H1 (cell line): Measurements from ENCODE around the gene GTF2H3. TPM values are rescaled to one million over a fixed set of nuclear protein-coding genes. Genes with fewer than 3 reads are reported as not detected.

ENCODE experiments used
- BCL11A ChIP-seq, 2 experiments: IDR thresholded peaks; one replicate each; pipeline ENCODE4 v1.6.1; 2011; ENCODE audit warnings: low read depth in 2 of 2, low read length in 2 of 2, mild to moderate bottlenecking in 2 of 2
- EGR1 ChIP-seq: IDR thresholded peaks from 2 replicates; pipeline ENCODE4 v1.6.1; 2011; ENCODE audit warnings: low read depth, low read length, borderline replicate concordance
- KDM5A ChIP-seq: fragments of 200-600 bp; IDR thresholded peaks from 2 replicates; pipeline ENCODE4 v1.7.1; 2012; ENCODE audit warnings: mild to moderate bottlenecking, low read length, inconsistent platforms, mixed read lengths
- RNF2 ChIP-seq: fragments of 200-900, 300-1000 bp; sonication (generic); IDR thresholded peaks from 2 replicates; pipeline ENCODE4 v1.7.1; 2016; ENCODE audit warnings: borderline replicate concordance, low read depth, mild to moderate bottlenecking, antibody characterized with exemption, low read length; ENCODE audit not compliant: poor library complexity, severe bottlenecking; ENCODE audit errors: missing control alignments
- polyA plus RNA-seq, 7 experiments: library from polyadenylated mRNA; depleted of rRNA in 3 of 7; stranded (reverse) in 5 of 7; unstranded in 2 of 7; fragments of >200 nt in 5 of 7; fragments of 200-250 nt in 2 of 7; gene quantifications; 1 replicate in 5 of 7; 2 replicates in 1 of 7; 4 replicates in 1 of 7; pipeline versions ENCODE4 v1.2.1 to v1.2.3, GENCODE V29; 2011 to 2013; ENCODE audit warnings: missing spikeins in 2 of 7, mixed read lengths in 2 of 7
- total RNA-seq: library from RNA; stranded (reverse); fragmentation: NEBNext Ultra II Directional; extraction: Animal tissue kit (Norgen Biotek cat#: 25700); gene quantifications from 2 replicates; pipeline ENCODE4 v1.2.1, GENCODE V29; 2021
- TF ChIP-seq, protein P1 (sequence below): fragments of 300-600 bp; sonication (generic); IDR thresholded peaks from 2 replicates; pipeline ENCODE4 v1.7.1; 2012; ENCODE audit warnings: low read length, moderate library complexity, mild to moderate bottlenecking, inconsistent platforms; ENCODE audit not compliant: insufficient replicate concordance
- TF ChIP-seq, protein P2 (sequence below), 3 experiments: IDR thresholded peaks; 1 replicate in 2 of 3; 2 replicates in 1 of 3; pipeline versions ENCODE4 v1.5.1 to v1.6.1; 2011; ENCODE audit warnings: low read length in 3 of 3, mild to moderate bottlenecking in 3 of 3, inconsistent platforms in 2 of 3, low read depth in 1 of 3, moderate library complexity in 1 of 3; ENCODE audit not compliant: insufficient read depth in 1 of 3; ENCODE audit errors: control extremely low read depth in 1 of 3

The GTF2H3 gene
- total and polyA plus RNA-seq, 2 of the 8 experiments (the other 6 are each of a cell fraction or from before 2014, with no cell fraction given): 21.0 to 32.1 TPM

GRCh38 chr12:123675436-123675835 lies 41.8 kb downstream of the GTF2H3 start (continued):
- TF ChIP-seq, protein P1, sequence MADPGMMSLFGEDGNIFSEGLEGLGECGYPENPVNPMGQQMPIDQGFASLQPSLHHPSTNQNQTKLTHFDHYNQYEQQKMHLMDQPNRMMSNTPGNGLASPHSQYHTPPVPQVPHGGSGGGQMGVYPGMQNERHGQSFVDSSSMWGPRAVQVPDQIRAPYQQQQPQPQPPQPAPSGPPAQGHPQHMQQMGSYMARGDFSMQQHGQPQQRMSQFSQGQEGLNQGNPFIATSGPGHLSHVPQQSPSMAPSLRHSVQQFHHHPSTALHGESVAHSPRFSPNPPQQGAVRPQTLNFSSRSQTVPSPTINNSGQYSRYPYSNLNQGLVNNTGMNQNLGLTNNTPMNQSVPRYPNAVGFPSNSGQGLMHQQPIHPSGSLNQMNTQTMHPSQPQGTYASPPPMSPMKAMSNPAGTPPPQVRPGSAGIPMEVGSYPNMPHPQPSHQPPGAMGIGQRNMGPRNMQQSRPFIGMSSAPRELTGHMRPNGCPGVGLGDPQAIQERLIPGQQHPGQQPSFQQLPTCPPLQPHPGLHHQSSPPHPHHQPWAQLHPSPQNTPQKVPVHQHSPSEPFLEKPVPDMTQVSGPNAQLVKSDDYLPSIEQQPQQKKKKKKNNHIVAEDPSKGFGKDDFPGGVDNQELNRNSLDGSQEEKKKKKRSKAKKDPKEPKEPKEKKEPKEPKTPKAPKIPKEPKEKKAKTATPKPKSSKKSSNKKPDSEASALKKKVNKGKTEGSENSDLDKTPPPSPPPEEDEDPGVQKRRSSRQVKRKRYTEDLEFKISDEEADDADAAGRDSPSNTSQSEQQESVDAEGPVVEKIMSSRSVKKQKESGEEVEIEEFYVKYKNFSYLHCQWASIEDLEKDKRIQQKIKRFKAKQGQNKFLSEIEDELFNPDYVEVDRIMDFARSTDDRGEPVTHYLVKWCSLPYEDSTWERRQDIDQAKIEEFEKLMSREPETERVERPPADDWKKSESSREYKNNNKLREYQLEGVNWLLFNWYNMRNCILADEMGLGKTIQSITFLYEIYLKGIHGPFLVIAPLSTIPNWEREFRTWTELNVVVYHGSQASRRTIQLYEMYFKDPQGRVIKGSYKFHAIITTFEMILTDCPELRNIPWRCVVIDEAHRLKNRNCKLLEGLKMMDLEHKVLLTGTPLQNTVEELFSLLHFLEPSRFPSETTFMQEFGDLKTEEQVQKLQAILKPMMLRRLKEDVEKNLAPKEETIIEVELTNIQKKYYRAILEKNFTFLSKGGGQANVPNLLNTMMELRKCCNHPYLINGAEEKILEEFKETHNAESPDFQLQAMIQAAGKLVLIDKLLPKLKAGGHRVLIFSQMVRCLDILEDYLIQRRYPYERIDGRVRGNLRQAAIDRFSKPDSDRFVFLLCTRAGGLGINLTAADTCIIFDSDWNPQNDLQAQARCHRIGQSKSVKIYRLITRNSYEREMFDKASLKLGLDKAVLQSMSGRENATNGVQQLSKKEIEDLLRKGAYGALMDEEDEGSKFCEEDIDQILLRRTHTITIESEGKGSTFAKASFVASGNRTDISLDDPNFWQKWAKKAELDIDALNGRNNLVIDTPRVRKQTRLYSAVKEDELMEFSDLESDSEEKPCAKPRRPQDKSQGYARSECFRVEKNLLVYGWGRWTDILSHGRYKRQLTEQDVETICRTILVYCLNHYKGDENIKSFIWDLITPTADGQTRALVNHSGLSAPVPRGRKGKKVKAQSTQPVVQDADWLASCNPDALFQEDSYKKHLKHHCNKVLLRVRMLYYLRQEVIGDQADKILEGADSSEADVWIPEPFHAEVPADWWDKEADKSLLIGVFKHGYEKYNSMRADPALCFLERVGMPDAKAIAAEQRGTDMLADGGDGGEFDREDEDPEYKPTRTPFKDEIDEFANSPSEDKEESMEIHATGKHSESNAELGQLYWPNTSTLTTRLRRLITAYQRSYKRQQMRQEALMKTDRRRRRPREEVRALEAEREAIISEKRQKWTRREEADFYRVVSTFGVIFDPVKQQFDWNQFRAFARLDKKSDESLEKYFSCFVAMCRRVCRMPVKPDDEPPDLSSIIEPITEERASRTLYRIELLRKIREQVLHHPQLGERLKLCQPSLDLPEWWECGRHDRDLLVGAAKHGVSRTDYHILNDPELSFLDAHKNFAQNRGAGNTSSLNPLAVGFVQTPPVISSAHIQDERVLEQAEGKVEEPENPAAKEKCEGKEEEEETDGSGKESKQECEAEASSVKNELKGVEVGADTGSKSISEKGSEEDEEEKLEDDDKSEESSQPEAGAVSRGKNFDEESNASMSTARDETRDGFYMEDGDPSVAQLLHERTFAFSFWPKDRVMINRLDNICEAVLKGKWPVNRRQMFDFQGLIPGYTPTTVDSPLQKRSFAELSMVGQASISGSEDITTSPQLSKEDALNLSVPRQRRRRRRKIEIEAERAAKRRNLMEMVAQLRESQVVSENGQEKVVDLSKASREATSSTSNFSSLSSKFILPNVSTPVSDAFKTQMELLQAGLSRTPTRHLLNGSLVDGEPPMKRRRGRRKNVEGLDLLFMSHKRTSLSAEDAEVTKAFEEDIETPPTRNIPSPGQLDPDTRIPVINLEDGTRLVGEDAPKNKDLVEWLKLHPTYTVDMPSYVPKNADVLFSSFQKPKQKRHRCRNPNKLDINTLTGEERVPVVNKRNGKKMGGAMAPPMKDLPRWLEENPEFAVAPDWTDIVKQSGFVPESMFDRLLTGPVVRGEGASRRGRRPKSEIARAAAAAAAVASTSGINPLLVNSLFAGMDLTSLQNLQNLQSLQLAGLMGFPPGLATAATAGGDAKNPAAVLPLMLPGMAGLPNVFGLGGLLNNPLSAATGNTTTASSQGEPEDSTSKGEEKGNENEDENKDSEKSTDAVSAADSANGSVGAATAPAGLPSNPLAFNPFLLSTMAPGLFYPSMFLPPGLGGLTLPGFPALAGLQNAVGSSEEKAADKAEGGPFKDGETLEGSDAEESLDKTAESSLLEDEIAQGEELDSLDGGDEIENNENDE: no peak
- TF ChIP-seq BCL11A (IDR thresholded peaks at IDR 0.05; ENCODE audit: low read depth in 2 of 2, low read length in 2 of 2) (no peak), EGR1 (no peak), RNF2 (no peak), KDM5A (no peak)
- TF ChIP-seq, protein P2, sequence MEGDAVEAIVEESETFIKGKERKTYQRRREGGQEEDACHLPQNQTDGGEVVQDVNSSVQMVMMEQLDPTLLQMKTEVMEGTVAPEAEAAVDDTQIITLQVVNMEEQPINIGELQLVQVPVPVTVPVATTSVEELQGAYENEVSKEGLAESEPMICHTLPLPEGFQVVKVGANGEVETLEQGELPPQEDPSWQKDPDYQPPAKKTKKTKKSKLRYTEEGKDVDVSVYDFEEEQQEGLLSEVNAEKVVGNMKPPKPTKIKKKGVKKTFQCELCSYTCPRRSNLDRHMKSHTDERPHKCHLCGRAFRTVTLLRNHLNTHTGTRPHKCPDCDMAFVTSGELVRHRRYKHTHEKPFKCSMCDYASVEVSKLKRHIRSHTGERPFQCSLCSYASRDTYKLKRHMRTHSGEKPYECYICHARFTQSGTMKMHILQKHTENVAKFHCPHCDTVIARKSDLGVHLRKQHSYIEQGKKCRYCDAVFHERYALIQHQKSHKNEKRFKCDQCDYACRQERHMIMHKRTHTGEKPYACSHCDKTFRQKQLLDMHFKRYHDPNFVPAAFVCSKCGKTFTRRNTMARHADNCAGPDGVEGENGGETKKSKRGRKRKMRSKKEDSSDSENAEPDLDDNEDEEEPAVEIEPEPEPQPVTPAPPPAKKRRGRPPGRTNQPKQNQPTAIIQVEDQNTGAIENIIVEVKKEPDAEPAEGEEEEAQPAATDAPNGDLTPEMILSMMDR (IDR thresholded peaks at IDR 0.05; ENCODE audit: control extremely low read depth in 1 of 3, insufficient read depth in 1 of 3, low read depth in 1 of 3, low read length in 3 of 3): no peak
